ENCODE results near the gene WDTC1. TPM values are rescaled to one million over a fixed set of nuclear protein-coding genes. Genes with fewer than 3 reads are reported as not detected.

WDTC1 gene
- total and polyA plus RNA-seq, 2 donors, result 10.8 to 19.2 TPM

Other genes with a start within 250 kb of the WDTC1 start
- gene TRNP1, start 240.9 kb upstream of the WDTC1 start, total RNA-seq, result 2.3 TPM
- 11.6 TPM for gene TRNP1, start 240.9 kb upstream of the WDTC1 start, polyA plus RNA-seq
- gene TENT5B, start 221.8 kb upstream of the WDTC1 start, total RNA-seq, result 0.85 TPM
- gene TENT5B, start 221.8 kb upstream of the WDTC1 start, polyA plus RNA-seq, result 6.2 TPM
- 1.7 TPM for gene SLC9A1, start 79.5 kb upstream of the WDTC1 start, total RNA-seq
- gene SLC9A1, start 79.5 kb upstream of the WDTC1 start, polyA plus RNA-seq, result 11.1 TPM
- gene TMEM222, start 87.5 kb downstream of the WDTC1 start, total RNA-seq, result 22.8 TPM
- gene TMEM222, start 87.5 kb downstream of the WDTC1 start, polyA plus RNA-seq, result 35.5 TPM
- gene SYTL1, start 107.4 kb downstream of the WDTC1 start, total RNA-seq, result 49.4 TPM
- 167 TPM for gene SYTL1, start 107.4 kb downstream of the WDTC1 start, polyA plus RNA-seq
- gene MAP3K6, start 132.3 kb downstream of the WDTC1 start, total RNA-seq, result 5.3 TPM
- gene MAP3K6, start 132.3 kb downstream of the WDTC1 start, polyA plus RNA-seq, result 45.0 TPM
- 0.47 TPM for gene FCN3, start 140.2 kb downstream of the WDTC1 start, total RNA-seq
- 10.7 TPM for gene FCN3, start 140.2 kb downstream of the WDTC1 start, polyA plus RNA-seq
- 0.05 TPM for gene CD164L2, start 148.7 kb downstream of the WDTC1 start, total RNA-seq
- 2.4 TPM for gene CD164L2, start 148.7 kb downstream of the WDTC1 start, polyA plus RNA-seq
- gene GPR3, start 158.0 kb downstream of the WDTC1 start, total RNA-seq, result 0.09 TPM
- 0.37 TPM for gene GPR3, start 158.0 kb downstream of the WDTC1 start, polyA plus RNA-seq